ENCODE data around the gene IFT25.
"Not testable (repeated sequence)": the region's sequence is repeated elsewhere in the genome, so short reads cannot be mapped to it uniquely, and the experiment has no call there.

The IFT25 gene

DNA sequence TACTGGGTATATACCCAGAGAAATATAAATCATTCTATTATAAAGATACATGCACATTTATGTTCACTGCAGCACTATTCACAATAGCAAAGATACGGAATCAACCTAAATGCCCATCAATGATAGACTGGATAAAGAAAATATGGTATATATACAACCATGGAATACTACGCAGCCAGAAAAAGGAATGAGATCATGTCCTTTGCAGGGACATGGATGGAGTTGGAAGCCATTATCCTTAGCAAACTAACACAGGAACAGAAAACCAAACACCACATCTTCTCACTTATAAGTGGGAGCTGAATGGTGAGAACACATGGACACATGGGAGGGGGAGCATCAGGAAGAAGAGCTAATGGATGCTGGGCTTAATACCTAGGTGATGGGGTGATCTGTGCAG is 63.6 kb downstream of the IFT25 start:
- DNase-seq, result not testable (repeated sequence)

DNA sequence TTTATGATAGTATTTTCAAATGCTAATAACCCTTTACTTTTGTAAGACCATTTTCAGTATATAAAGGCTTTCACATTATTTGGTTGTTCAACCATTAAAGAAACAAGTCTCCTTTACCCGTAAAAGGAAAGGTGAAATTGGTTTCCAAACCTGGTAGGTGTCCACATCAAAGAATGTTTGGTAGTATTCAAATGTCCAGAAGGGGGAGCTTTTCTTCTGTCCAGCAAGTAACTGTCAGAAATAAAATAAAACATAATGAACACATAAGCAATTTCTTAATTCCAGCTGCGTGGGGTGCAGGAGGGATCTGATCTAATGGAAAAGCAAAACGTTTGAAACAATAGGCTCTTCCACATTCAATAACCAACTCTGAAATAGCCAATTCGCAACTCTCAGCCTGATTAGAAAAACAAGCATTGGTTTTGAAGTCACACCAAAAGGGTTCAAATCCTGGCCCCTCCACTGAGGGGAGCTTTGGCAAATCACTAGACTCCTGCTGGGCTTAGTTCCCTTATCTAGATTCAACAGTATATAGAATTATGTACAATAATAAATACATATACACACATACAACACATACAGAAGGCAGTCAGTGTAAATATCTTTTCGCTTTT is 66.9 kb downstream of the IFT25 start:
- DNase-seq, result no peak

DNA sequence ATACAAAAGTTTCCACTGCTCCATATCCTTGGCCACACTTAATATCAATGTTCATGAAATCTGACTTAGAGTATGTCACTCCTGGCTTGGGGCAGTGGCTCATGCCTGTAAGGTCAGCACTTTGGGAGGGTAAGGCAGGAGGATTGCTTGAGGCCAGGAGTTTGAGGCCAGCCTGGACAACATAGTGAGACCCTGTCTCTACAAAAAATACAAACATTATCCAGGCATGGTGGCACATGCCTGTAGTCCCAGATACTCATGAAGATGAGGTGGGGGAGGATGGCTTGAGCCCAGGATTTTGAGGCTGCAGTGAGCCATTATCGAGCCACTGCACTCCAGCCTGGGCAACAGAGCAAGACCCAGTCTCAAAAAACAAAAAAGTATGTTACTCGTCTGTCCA is 70.3 kb downstream of the IFT25 start:
- not testable (repeated sequence) for DNase-seq

DNA sequence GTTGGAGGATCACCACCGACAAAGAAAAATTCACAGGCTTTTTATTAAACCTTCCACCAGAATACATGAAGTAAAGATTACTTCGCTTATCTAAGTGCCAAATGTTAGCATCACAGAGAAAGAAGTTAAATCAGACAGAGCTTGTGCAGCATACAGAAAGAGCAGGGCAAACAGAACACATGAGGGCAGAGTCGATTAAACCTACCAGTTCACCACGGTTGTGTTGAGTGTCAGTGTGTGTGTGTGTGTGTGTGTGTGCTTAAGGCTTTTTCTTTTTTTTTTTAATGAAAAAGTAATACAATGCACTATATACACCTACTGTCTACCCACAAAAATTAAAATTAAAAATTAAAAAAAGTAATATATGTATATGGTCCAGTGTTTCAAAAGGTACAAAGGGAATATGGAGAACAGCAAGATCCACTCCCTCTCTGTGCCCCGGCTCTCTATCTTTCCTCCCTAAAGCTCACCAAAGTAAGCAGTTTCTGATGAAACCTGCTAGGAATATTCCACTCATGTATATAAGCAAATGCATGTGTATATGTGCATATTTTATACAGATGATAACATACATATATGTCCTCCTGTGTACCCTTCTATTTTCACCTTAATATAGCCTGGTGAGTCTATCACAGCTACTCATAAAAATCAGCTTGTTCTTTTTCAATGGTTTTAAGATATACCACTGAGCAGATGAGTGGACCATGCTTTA is 73.6 kb downstream of the IFT25 start:
- no peak for DNase-seq
